Lung (tissue), 12 donors: Measurements from ENCODE around the gene DHCR24. TPM values are rescaled to one million over a fixed set of nuclear protein-coding genes. Genes with fewer than 3 reads are reported as not detected.

Experiments
- ATAC-seq: fragments of 200-7000 bp; cut with Tn5 transposase; one replicate; pipeline ENCODE4 v1.9.1; 2020; ENCODE audit warnings: moderate number of reproducible peaks; ENCODE audit not compliant: insufficient read depth, low FRiP score
- DNase-seq, 3 donors: peaks; one replicate each; pipeline ENCODE4 v3.0.0-alpha.2; 2013 to 2017
- H3K27ac ChIP-seq, 2 donors: one replicate each; pipeline ENCODE4 v1.5.1; 2013; ENCODE audit warnings: mild to moderate bottlenecking in 2 of 2, moderate library complexity in 2 of 2, control low read depth in 1 of 2, inconsistent platforms in 1 of 2, low read depth in 1 of 2, low read length in 1 of 2
- H3K27me3 ChIP-seq, 3 donors: one replicate each; pipeline ENCODE4 v1.5.1; 2013; ENCODE audit warnings: low read length in 2 of 3; ENCODE audit not compliant: control insufficient read depth in 3 of 3, insufficient read depth in 3 of 3
- H3K36me3 ChIP-seq, 4 donors: one replicate each; pipeline ENCODE4 v1.5.1; 2013; ENCODE audit warnings: low read length in 4 of 4, mild to moderate bottlenecking in 1 of 4, moderate library complexity in 1 of 4; ENCODE audit not compliant: control insufficient read depth in 4 of 4, insufficient read depth in 4 of 4
- H3K4me1 ChIP-seq, 5 donors: one replicate each; pipeline ENCODE4 v1.5.1; 2013; ENCODE audit warnings: low read length in 5 of 5, mild to moderate bottlenecking in 2 of 5, moderate library complexity in 1 of 5; ENCODE audit not compliant: control insufficient read depth in 5 of 5, insufficient read depth in 5 of 5
- H3K4me3 ChIP-seq: one replicate; pipeline ENCODE4 v1.5.1; 2013; ENCODE audit warnings: mild to moderate bottlenecking, control low read depth, moderate library complexity
- H3K9ac ChIP-seq, 2 donors: one replicate each; pipeline ENCODE4 v1.5.1; 2013; ENCODE audit warnings: low read length in 2 of 2, control low read depth in 1 of 2; ENCODE audit not compliant: insufficient read depth in 1 of 2
- H3K9me3 ChIP-seq, 4 donors: one replicate each; pipeline ENCODE4 v1.5.1; 2013; ENCODE audit warnings: low read length in 3 of 4, mild to moderate bottlenecking in 1 of 4, moderate library complexity in 1 of 4; ENCODE audit not compliant: control insufficient read depth in 4 of 4, insufficient read depth in 3 of 4
- CTCF ChIP-seq: IDR thresholded peaks from 2 replicates; pipeline ENCODE4 v1.5.1; 2012; ENCODE audit warnings: mild to moderate bottlenecking; ENCODE audit errors: control extremely low read depth, extremely low read depth
- WGBS, 2 donors: extraction: QIAGEN DNeasy Blood & Tissue Kit; methylation state at CpG; one replicate each; pipeline ENCODE4 v1.1.7; 2013; 5-methylcytosine and 5-hydroxymethylcytosine counted together
- polyA plus RNA-seq, 2 donors: library from polyadenylated mRNA; stranded (reverse); fragments of 200-250 nt; gene quantifications; one replicate each; pipeline ENCODE4 v1.2.1, GENCODE V29; 2013
- total RNA-seq, 2 donors: library from RNA; depleted of rRNA in 1 of 2; stranded (reverse); fragments of >200 nt in 1 of 2; gene quantifications; one replicate each; pipeline ENCODE4 v1.2.1, GENCODE V29; 2014 to 2021
- donor health status: control.
- donor health status: control.
- donor health status: Bipolar disorder and iron deficiency.
- donor health status: healthy.
- donor health status: DM: yes; HTN: yes; CAD: no.

The DHCR24 gene
- total and polyA plus RNA-seq, 4 donors = 269 to 735 (median 436) TPM

- Histone ChIP-seq H3K27me3 (no peaks in the 10 kb centered on the region), H3K9me3 (peaks cover 0 to 2% (median 0%) of the 10 kb centered on the region in 4 donors)
- no peak for ATAC-seq
Measured at GRCh38 chr1:54835970-54836369, 51.0 kb downstream of the DHCR24 start.

GRCh38 chr1:54835131-54835898, 51.7 kb downstream of the DHCR24 start:
- Histone ChIP-seq H3K27me3 (no peaks in the 10 kb centered on the region), H3K4me1 (peaks cover 0 to 6% (median 0%) of the 10 kb centered on the region in 5 donors), H3K36me3 (no peaks in the 10 kb centered on the region), H3K4me3 (no peak overlapping the region), H3K9ac (no peak overlapping the region), H3K9me3 (peaks cover 0 to 2% (median 2%) of the 10 kb centered on the region in 4 donors), H3K27ac (no peak overlapping the region)
- no peak for DNase-seq
- ATAC-seq = no peak
- TF ChIP-seq CTCF = no peak
- WGBS, 2 donors = 74 to 85% methylated on average over 6 of the region's 6 CpGs

More at GRCh38 chr1:54835970-54836369, 51.0 kb downstream of the DHCR24 start:
- no peak overlapping the region for H3K9ac ChIP-seq
- H3K4me3 ChIP-seq = no peak overlapping the region
- WGBS, 2 donors = 6 to 54% methylated on average over 2 to 5 of the region's 5 CpGs
- H3K4me1 ChIP-seq = peaks cover 0 to 6% (median 0%) of the 10 kb centered on the region in 5 donors
- DNase-seq = peak in 1 of 3 donors; percentile 58
- no peak for TF ChIP-seq CTCF
- no peak overlapping the region for H3K27ac ChIP-seq
- no peaks in the 10 kb centered on the region for H3K36me3 ChIP-seq

GRCh38 chr1:54834007-54834541, 52.9 kb downstream of the DHCR24 start:
- peaks cover 0 to 6% (median 0%) of the 10 kb centered on the region in 5 donors for H3K4me1 ChIP-seq
- DNase-seq (no peak), ATAC-seq (no peak)
- no peaks in the 10 kb centered on the region for H3K27me3 ChIP-seq
- no peak overlapping the region for H3K4me3 ChIP-seq
- H3K9ac ChIP-seq = no peak overlapping the region
- H3K36me3 ChIP-seq = no peaks in the 10 kb centered on the region
- peaks cover 0 to 2% (median 2%) of the 10 kb centered on the region in 4 donors for H3K9me3 ChIP-seq
- 95 to 96% methylated on average over 1 of the region's 1 CpG for WGBS, 2 donors
- H3K27ac ChIP-seq = no peak overlapping the region
- TF ChIP-seq CTCF = no peak
